ENCODE data around the gene HTRA3. TPM values are rescaled to one million over a fixed set of nuclear protein-coding genes. Genes with fewer than 3 reads are reported as not detected.

HTRA3 gene
- total and polyA plus RNA-seq, 4 experiments from 2014 or later: not detected

GRCh38 chr4:8224975-8225625 lies 44.5 kb upstream of the HTRA3 start:
- ChIA-PET CTCF (ENCODE audit: partially characterized antibody) (interaction anchor here (0.9 to 1.1 kb wide), 2 partner anchors 48 kb away, joined by 3 read pairs; no protein-coding TSS in a partner anchor), POLR2A (ENCODE audit: partially characterized antibody) (no interaction called here)
- Histone ChIP-seq H3K9me3 (ENCODE audit: control insufficient read depth in 1 of 2, low read length in 2 of 2) (no peaks in the 10 kb centered on the region), H3K4me1 (ENCODE audit: insufficient read depth, low read length) (peaks cover 65% of the 10 kb centered on the region), H3K4me3 (ENCODE audit: low read length in 2 of 2) (no peak overlapping the region), H3K36me3 (ENCODE audit: insufficient read depth, low read length) (peaks cover 27% of the 10 kb centered on the region), H3K27me3 (ENCODE audit: insufficient read depth, low read length) (no peaks in the 10 kb centered on the region), H3K27ac (ENCODE audit: low read depth, low read length) (no peak overlapping the region)
- H3K4me1 Mint-ChIP-seq: peaks cover 36 to 62% (median 51%) of the 10 kb centered on the region in 4 donors
- H3K27me3 Mint-ChIP-seq: no peaks in the 10 kb centered on the region
- intact Hi-C loops (cut with micrococcal nuclease): no loop called here
- peaks cover 29 to 47% of the 10 kb centered on the region in 2 donors for H3K36me3 Mint-ChIP-seq
- no peak for DNase-seq
- H3K27ac Mint-ChIP-seq: peak overlapping the region in 4 of 7 donors; percentile 17 to 84 (median 48)
- no peaks in the 10 kb centered on the region for H3K9me3 Mint-ChIP-seq
- H3K4me3 Mint-ChIP-seq: peak overlapping the region in 3 of 8 donors; percentile 8 to 29 (median 12)

- H3K36me3 ChIP-seq (ENCODE audit: insufficient read depth, low read length): peaks cover 21% of the 10 kb centered on the region
- no peak overlapping the region for H3K4me3 ChIP-seq (ENCODE audit: low read length in 2 of 2)
- DNase-seq: no peak
- H3K27ac ChIP-seq (ENCODE audit: low read depth, low read length): no peak overlapping the region
- no peaks in the 10 kb centered on the region for H3K27me3 ChIP-seq (ENCODE audit: insufficient read depth, low read length)
- Mint-ChIP-seq H3K9me3 (no peaks in the 10 kb centered on the region), H3K4me3 (no peak overlapping the region), H3K27me3 (no peaks in the 10 kb centered on the region), H3K4me1 (peaks cover 35 to 64% (median 49%) of the 10 kb centered on the region in 4 donors), H3K36me3 (peaks cover 22 to 39% of the 10 kb centered on the region in 2 donors), H3K27ac (peak overlapping the region in 1 of 7 donors; percentile 65)
- POLR2A ChIA-PET (ENCODE audit: partially characterized antibody): interaction anchor here (4.5 kb wide), 1 partner anchor 27 kb away, joined by 31 read pairs; the partner anchor contains the start of gene SH3TC1
- peaks cover 61% of the 10 kb centered on the region for H3K4me1 ChIP-seq (ENCODE audit: insufficient read depth, low read length)
- CTCF ChIA-PET (ENCODE audit: partially characterized antibody): interaction anchor here (0.9 to 1.9 kb wide), 2 partner anchors 16 to 49 kb away, joined by 3 to 9 read pairs; no protein-coding TSS in a partner anchor
- intact Hi-C loops (cut with micrococcal nuclease): no loop called here
- no peaks in the 10 kb centered on the region for H3K9me3 ChIP-seq (ENCODE audit: control insufficient read depth in 1 of 2, low read length in 2 of 2)
Observed at GRCh38 chr4:8225706-8226443, 43.7 kb upstream of the HTRA3 start.

GRCh38 chr4:8227201-8227770 lies 42.3 kb upstream of the HTRA3 start:
- peaks cover 13 to 33% of the 10 kb centered on the region in 2 donors for H3K36me3 Mint-ChIP-seq
- H3K4me3 Mint-ChIP-seq: no peak overlapping the region
- H3K9me3 Mint-ChIP-seq: no peaks in the 10 kb centered on the region
- peaks cover 21% of the 10 kb centered on the region for H3K36me3 ChIP-seq (ENCODE audit: insufficient read depth, low read length)
- H3K4me1 ChIP-seq (ENCODE audit: insufficient read depth, low read length): peaks cover 46% of the 10 kb centered on the region
- intact Hi-C loops (cut with micrococcal nuclease): no loop called here
- H3K27me3 ChIP-seq (ENCODE audit: insufficient read depth, low read length): no peaks in the 10 kb centered on the region
- H3K27ac Mint-ChIP-seq: no peak overlapping the region
- H3K27ac ChIP-seq (ENCODE audit: low read depth, low read length): no peak overlapping the region
- H3K9me3 ChIP-seq (ENCODE audit: control insufficient read depth in 1 of 2, low read length in 2 of 2): no peaks in the 10 kb centered on the region
- POLR2A ChIA-PET (ENCODE audit: partially characterized antibody): interaction anchor here (2.0 to 4.5 kb wide), 2 partner anchors 10 to 28 kb away, joined by 5 to 31 read pairs; partner anchors contain the start of gene SH3TC1
- DNase-seq: no peak
- H3K4me1 Mint-ChIP-seq: peaks cover 25 to 51% (median 38%) of the 10 kb centered on the region in 4 donors
- CTCF ChIA-PET (ENCODE audit: partially characterized antibody): interaction anchor here (1.9 kb wide), 1 partner anchor 15 kb away, joined by 9 read pairs; no protein-coding TSS in a partner anchor
- H3K27me3 Mint-ChIP-seq: no peaks in the 10 kb centered on the region
- no peak overlapping the region for H3K4me3 ChIP-seq (ENCODE audit: low read length in 2 of 2)

GRCh38 chr4:8227771-8228318 lies 41.7 kb upstream of the HTRA3 start:
- H3K27me3 Mint-ChIP-seq: no peaks in the 10 kb centered on the region
- Histone ChIP-seq H3K27ac (ENCODE audit: low read depth, low read length) (peak overlapping the region; percentile 65), H3K4me1 (ENCODE audit: insufficient read depth, low read length) (peaks cover 46% of the 10 kb centered on the region), H3K27me3 (ENCODE audit: insufficient read depth, low read length) (no peaks in the 10 kb centered on the region), H3K4me3 (ENCODE audit: low read length in 2 of 2) (peak overlapping the region in 1 of 2 donors; percentile 47), H3K9me3 (ENCODE audit: control insufficient read depth in 1 of 2, low read length in 2 of 2) (no peaks in the 10 kb centered on the region), H3K36me3 (ENCODE audit: insufficient read depth, low read length) (peaks cover 17% of the 10 kb centered on the region)
- no peaks in the 10 kb centered on the region for H3K9me3 Mint-ChIP-seq
- peak overlapping the region in 3 of 7 donors; percentile 22 to 89 (median 47) for H3K27ac Mint-ChIP-seq
- CTCF ChIA-PET (ENCODE audit: partially characterized antibody): interaction anchor here (1.7 to 1.9 kb wide), 2 partner anchors 14 kb away, joined by 7 to 9 read pairs; no protein-coding TSS in a partner anchor
- H3K36me3 Mint-ChIP-seq: peaks cover 9 to 30% of the 10 kb centered on the region in 2 donors
- intact Hi-C loops (cut with micrococcal nuclease): loop anchor here (2.0 kb wide), 1 partner anchor 69 kb away; the partner anchor contains the start of gene ABLIM2
- POLR2A ChIA-PET (ENCODE audit: partially characterized antibody): interaction anchor here (0.7 to 4.5 kb wide), 4 partner anchors 10 to 213 kb away, joined by 3 to 31 read pairs (median 6); partner anchors contain the start of genes ACOX3, SH3TC1 and TRMT44
- no peak for DNase-seq
- peaks cover 25 to 46% (median 37%) of the 10 kb centered on the region in 4 donors for H3K4me1 Mint-ChIP-seq
- peak overlapping the region in 1 of 8 donors; percentile 8 for H3K4me3 Mint-ChIP-seq

- peaks cover 25 to 46% (median 37%) of the 10 kb centered on the region in 4 donors for H3K4me1 Mint-ChIP-seq
- Histone ChIP-seq H3K4me1 (ENCODE audit: insufficient read depth, low read length) (peaks cover 46% of the 10 kb centered on the region), H3K27ac (ENCODE audit: low read depth, low read length) (peak overlapping the region; percentile 65), H3K27me3 (ENCODE audit: insufficient read depth, low read length) (no peaks in the 10 kb centered on the region), H3K4me3 (ENCODE audit: low read length in 2 of 2) (peak overlapping the region in 1 of 2 donors; percentile 47), H3K36me3 (ENCODE audit: insufficient read depth, low read length) (peaks cover 17% of the 10 kb centered on the region), H3K9me3 (ENCODE audit: control insufficient read depth in 1 of 2, low read length in 2 of 2) (no peaks in the 10 kb centered on the region)
- intact Hi-C loops (cut with micrococcal nuclease): loop anchor here (2.0 kb wide), 1 partner anchor 70 kb away; the partner anchor contains the start of gene ABLIM2
- H3K4me3 Mint-ChIP-seq: peak overlapping the region; percentile 52 to 84 (median 70)
- H3K36me3 Mint-ChIP-seq: peaks cover 8 to 29% of the 10 kb centered on the region in 2 donors
- H3K27ac Mint-ChIP-seq: peak overlapping the region; percentile 68 to 94 (median 89)
- CTCF ChIA-PET (ENCODE audit: partially characterized antibody): interaction anchor here (1.1 to 1.7 kb wide), 3 partner anchors 14 to 52 kb away, joined by 5 to 7 read pairs (median 7); partner anchors contain the start of gene SH3TC1
- no peaks in the 10 kb centered on the region for H3K27me3 Mint-ChIP-seq
- POLR2A ChIA-PET (ENCODE audit: partially characterized antibody): interaction anchor here (0.6 to 4.5 kb wide), 8 partner anchors 10 to 212 kb away, joined by 3 to 31 read pairs (median 4); partner anchors contain the start of genes ABLIM2, ACOX3, SH3TC1 and TRMT44
- peak; percentile 77 to 91 (median 81) for DNase-seq
- no peaks in the 10 kb centered on the region for H3K9me3 Mint-ChIP-seq
Observed at GRCh38 chr4:8228319-8229250, 41.0 kb upstream of the HTRA3 start.
